SK-N-SH treated with all-trans-retinoic acid at 6 μM for 48 hours (cell line): ENCODE measurements around the gene NOS2.
A peak's percentile ranks its signal among the peaks of the same experiment; 100 is the strongest.

Source experiments
- ATAC-seq: fragments of 200-7000 bp; cut with Tn5 transposase; 3 replicates; pipeline ENCODE4 v1.9.1; 2020; ENCODE audit warnings: mild to moderate bottlenecking, moderate library complexity
- ARNTL ChIP-seq: fragments of 450-650 bp; formaldehyde crosslinking; IDR thresholded peaks from 2 replicates; pipeline ENCODE4 v1.5.0; 2020; ENCODE audit warnings: low read depth, mild to moderate bottlenecking, moderate library complexity, borderline replicate concordance
- ESRRG ChIP-seq: fragments of 250-450 bp; sonication (Bioruptor Pico); IDR thresholded peaks from 2 replicates; pipeline ENCODE4 v1.6.1; 2021; ENCODE audit warnings: mild to moderate bottlenecking
- GLIS3 ChIP-seq: fragments of 250-450 bp; sonication (Bioruptor Pico); IDR thresholded peaks from 2 replicates; pipeline ENCODE4 v1.5.0; 2020; ENCODE audit warnings: mild to moderate bottlenecking, moderate library complexity
- ISL1 ChIP-seq: fragments of 250-450 bp; sonication (Bioruptor Pico); IDR thresholded peaks from 2 replicates; pipeline ENCODE4 v2.1.2; 2022; ENCODE audit warnings: mild to moderate bottlenecking, moderate library complexity
- PATZ1 ChIP-seq: fragments of 250-450 bp; sonication (Bioruptor Pico); IDR thresholded peaks from 2 replicates; pipeline ENCODE4 v1.8.0; 2020; ENCODE audit warnings: mild to moderate bottlenecking, moderate library complexity, borderline replicate concordance
- POU6F1 ChIP-seq: fragments of 250-450 bp; sonication (Bioruptor Pico); IDR thresholded peaks from 2 replicates; pipeline ENCODE4 v1.8.0; 2021; ENCODE audit warnings: low read depth, mild to moderate bottlenecking, moderate library complexity, borderline replicate concordance
- PPARA ChIP-seq: fragments of 250-450 bp; sonication (Bioruptor Pico); IDR thresholded peaks from 2 replicates; pipeline ENCODE4 v1.5.0; 2020; ENCODE audit warnings: mild to moderate bottlenecking, borderline replicate concordance
- RARB ChIP-seq: fragments of 250-450 bp; sonication (Bioruptor Pico); IDR thresholded peaks from 2 replicates; pipeline ENCODE4 v1.8.0; 2021; ENCODE audit warnings: mild to moderate bottlenecking, moderate library complexity
- SNAI2 ChIP-seq: fragments of 250-450 bp; sonication (Bioruptor Pico); IDR thresholded peaks from 2 replicates; pipeline ENCODE4 v1.5.0; 2020; ENCODE audit warnings: mild to moderate bottlenecking, moderate library complexity
- TCF4 ChIP-seq: fragments of 250-450 bp; sonication (Bioruptor Pico); IDR thresholded peaks from 2 replicates; pipeline ENCODE4 v1.8.0; 2021; ENCODE audit warnings: mild to moderate bottlenecking, moderate library complexity, borderline replicate concordance
- TOX ChIP-seq: fragments of 250-450 bp; sonication (Bioruptor Pico); IDR thresholded peaks from 2 replicates; pipeline ENCODE4 v1.8.0; 2021; ENCODE audit warnings: mild to moderate bottlenecking, moderate library complexity, borderline replicate concordance
- TSHZ2 ChIP-seq: fragments of 250-450 bp; sonication (Bioruptor Pico); IDR thresholded peaks from 2 replicates; pipeline ENCODE4 v1.5.0; 2020; ENCODE audit warnings: mild to moderate bottlenecking, moderate library complexity
- ZC3H10 ChIP-seq: fragments of 250-450 bp; sonication (Bioruptor Pico); IDR thresholded peaks from 2 replicates; pipeline ENCODE4 v1.5.1; 2021; ENCODE audit warnings: mild to moderate bottlenecking, moderate library complexity
- ZFP3 ChIP-seq: fragments of 250-450 bp; sonication (Bioruptor Pico); IDR thresholded peaks from 2 replicates; pipeline ENCODE4 v1.5.0; 2020; ENCODE audit warnings: mild to moderate bottlenecking, moderate library complexity
- ZFP30 ChIP-seq: fragments of 450-650 bp; formaldehyde crosslinking; IDR thresholded peaks from 2 replicates; pipeline ENCODE4 v1.5.0; 2022; ENCODE audit warnings: mild to moderate bottlenecking, moderate library complexity
- ZNF565 ChIP-seq: fragments of 450-650 bp; formaldehyde crosslinking; conservative IDR thresholded peaks from 2 replicates; pipeline ENCODE4 v1.5.0; 2020; ENCODE audit warnings: low read depth, mild to moderate bottlenecking, moderate library complexity
- ZNF8 ChIP-seq: fragments of 450-650 bp; formaldehyde crosslinking; IDR thresholded peaks from 2 replicates; pipeline ENCODE4 v1.5.0; 2020; ENCODE audit warnings: mild to moderate bottlenecking, moderate library complexity
- TF ChIP-seq, protein P1 (sequence below): fragments of 250-450 bp; sonication (Bioruptor Pico); IDR thresholded peaks from 2 replicates; pipeline ENCODE4 v1.5.1; 2020; ENCODE audit warnings: low read depth, mild to moderate bottlenecking, moderate library complexity

The NOS2 gene

DNA sequence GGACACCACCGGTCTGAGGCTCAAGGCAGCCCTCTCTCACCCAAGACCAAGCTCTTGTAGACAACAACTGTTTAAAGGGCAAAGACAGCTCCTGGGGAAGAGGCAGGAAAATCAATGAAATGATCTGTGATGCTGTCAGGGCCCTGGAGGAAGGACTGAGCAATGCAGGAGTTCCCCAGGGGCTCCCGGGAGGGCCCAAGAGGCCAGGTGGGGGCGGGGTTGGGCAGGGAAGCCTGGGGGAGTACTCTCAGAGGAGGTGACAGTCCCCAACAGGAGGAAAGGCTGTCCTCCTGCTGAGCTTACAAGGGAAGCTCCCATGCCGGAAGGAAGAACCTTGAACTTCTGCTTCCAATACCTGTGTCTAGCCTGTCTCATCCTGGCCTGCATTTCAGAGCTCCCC lies 8.3 kb upstream of the NOS2 start (continued):
- no peak for TF ChIP-seq POU6F1

- TF ChIP-seq, protein P1, sequence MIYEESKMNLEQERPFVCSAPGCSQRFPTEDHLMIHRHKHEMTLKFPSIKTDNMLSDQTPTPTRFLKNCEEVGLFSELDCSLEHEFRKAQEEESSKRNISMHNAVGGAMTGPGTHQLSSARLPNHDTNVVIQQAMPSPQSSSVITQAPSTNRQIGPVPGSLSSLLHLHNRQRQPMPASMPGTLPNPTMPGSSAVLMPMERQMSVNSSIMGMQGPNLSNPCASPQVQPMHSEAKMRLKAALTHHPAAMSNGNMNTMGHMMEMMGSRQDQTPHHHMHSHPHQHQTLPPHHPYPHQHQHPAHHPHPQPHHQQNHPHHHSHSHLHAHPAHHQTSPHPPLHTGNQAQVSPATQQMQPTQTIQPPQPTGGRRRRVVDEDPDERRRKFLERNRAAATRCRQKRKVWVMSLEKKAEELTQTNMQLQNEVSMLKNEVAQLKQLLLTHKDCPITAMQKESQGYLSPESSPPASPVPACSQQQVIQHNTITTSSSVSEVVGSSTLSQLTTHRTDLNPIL (CRISPR knock-in tag), result no peak
- TF ChIP-seq PATZ1 (CRISPR knock-in tag) (no peak), ZFP3 (no peak), ZNF565 (CRISPR knock-in tag) (no peak), GLIS3 (CRISPR knock-in tag) (no peak), ZNF8 (no peak), ISL1 (CRISPR knock-in tag) (no peak)
- no peak for ATAC-seq
These were observed 7.5 kb upstream of the NOS2 start for GRCh38 chr17:27807567-27808470.

GRCh38 chr17:27805520-27806146 lies 5.3 kb upstream of the NOS2 start:
- TF ChIP-seq ZC3H10 (CRISPR knock-in tag) (no peak), POU6F1 (no peak), ZFP30 (CRISPR knock-in tag) (no peak), TSHZ2 (CRISPR knock-in tag) (no peak), ISL1 (CRISPR knock-in tag) (no peak), ESRRG (CRISPR knock-in tag) (no peak), TOX (CRISPR knock-in tag) (no peak), ZNF565 (CRISPR knock-in tag) (no peak), RARB (CRISPR knock-in tag) (no peak), ZFP3 (no peak), SNAI2 (CRISPR knock-in tag) (no peak), PPARA (CRISPR knock-in tag) (no peak), ZNF8 (no peak), TCF4 (CRISPR knock-in tag) (no peak; the same call in 1 of the 2 replicates), ARNTL (CRISPR knock-in tag) (no peak)
- peak; percentile 99 for ATAC-seq
